BE2C (cell line): ENCODE measurements around the gene S100A9.

Source experiments
- DNase-seq: peaks from one replicate; pipeline ENCODE4 v3.0.0-alpha.2; 2020
- H3K27me3 ChIP-seq: fragments of 250-450 bp; sonication (Bioruptor Pico); 2 replicates; pipeline ENCODE4 v1.5.1; 2020; ENCODE audit warnings: mild to moderate bottlenecking
- H3K36me3 ChIP-seq: fragments of 250-450 bp; sonication (Bioruptor Pico); 2 replicates; pipeline ENCODE4 v1.5.1; 2020; ENCODE audit warnings: mild to moderate bottlenecking
- H3K4me1 ChIP-seq: fragments of 250-450 bp; sonication (Bioruptor Pico); 2 replicates; pipeline ENCODE4 v1.5.1; 2020
- H3K4me3 ChIP-seq: 2 replicates; pipeline ENCODE4 v1.5.1; 2011; ENCODE audit warnings: low read depth, low read length
- H3K9me3 ChIP-seq: fragments of 250-450 bp; sonication (Bioruptor Pico); 2 replicates; pipeline ENCODE4 v1.5.1; 2020
- CTCF ChIP-seq: IDR thresholded peaks from 2 replicates; pipeline ENCODE4 v1.5.1; 2012; ENCODE audit warnings: mild to moderate bottlenecking, low read depth, low read length

Gene S100A9

GRCh38 chr1:153397924-153398651 is 40.4 kb downstream of the S100A9 start:
- Histone ChIP-seq H3K4me1 (no peaks in the 10 kb centered on the region), H3K4me3 (no peak overlapping the region), H3K27me3 (peaks cover 40% of the 10 kb centered on the region), H3K36me3 (no peaks in the 10 kb centered on the region), H3K9me3 (no peaks in the 10 kb centered on the region)
- no peak for DNase-seq
- no peak for TF ChIP-seq CTCF

GRCh38 chr1:153399401-153400055 is 41.9 kb downstream of the S100A9 start:
- peaks cover 40% of the 10 kb centered on the region for H3K27me3 ChIP-seq
- TF ChIP-seq CTCF: no peak
- no peak for DNase-seq
- no peaks in the 10 kb centered on the region for H3K9me3 ChIP-seq
- H3K36me3 ChIP-seq: no peaks in the 10 kb centered on the region
- H3K4me3 ChIP-seq: no peak overlapping the region
- no peaks in the 10 kb centered on the region for H3K4me1 ChIP-seq

GRCh38 chr1:153400244-153400643 is 42.6 kb downstream of the S100A9 start:
- Histone ChIP-seq H3K4me3 (no peak overlapping the region), H3K36me3 (no peaks in the 10 kb centered on the region), H3K4me1 (no peaks in the 10 kb centered on the region), H3K27me3 (peaks cover 40% of the 10 kb centered on the region), H3K9me3 (no peaks in the 10 kb centered on the region)
- DNase-seq: peak; percentile 27
- peak; percentile 28; the same call in 1 of the 2 replicates for TF ChIP-seq CTCF

GRCh38 chr1:153401461-153401860 is 43.8 kb downstream of the S100A9 start:
- Histone ChIP-seq H3K36me3 (no peaks in the 10 kb centered on the region), H3K9me3 (no peaks in the 10 kb centered on the region), H3K4me3 (no peak overlapping the region), H3K27me3 (peaks cover 36% of the 10 kb centered on the region), H3K4me1 (no peaks in the 10 kb centered on the region)
- no peak for TF ChIP-seq CTCF
- no peak for DNase-seq

GRCh38 chr1:153402226-153402625 is 44.6 kb downstream of the S100A9 start:
- H3K36me3 ChIP-seq: no peaks in the 10 kb centered on the region
- no peak for TF ChIP-seq CTCF
- H3K4me3 ChIP-seq: no peak overlapping the region
- peaks cover 30% of the 10 kb centered on the region for H3K27me3 ChIP-seq
- DNase-seq: no peak
- no peaks in the 10 kb centered on the region for H3K4me1 ChIP-seq
- no peaks in the 10 kb centered on the region for H3K9me3 ChIP-seq

- Histone ChIP-seq H3K27me3 (peaks cover 30% of the 10 kb centered on the region), H3K9me3 (no peaks in the 10 kb centered on the region), H3K4me3 (no peak overlapping the region), H3K36me3 (no peaks in the 10 kb centered on the region), H3K4me1 (no peaks in the 10 kb centered on the region)
- no peak for DNase-seq
- no peak for TF ChIP-seq CTCF
Observed at GRCh38 chr1:153403421-153404085, 45.9 kb downstream of the S100A9 start.
